Peyer's patch (tissue), 4 donors: ENCODE measurements around the gene GADD45G. TPM values are rescaled to one million over a fixed set of nuclear protein-coding genes. Genes with fewer than 3 reads are reported as not detected.
A peak's percentile ranks its signal among the peaks of the same experiment; 100 is the strongest.

Experiments used
- DNase-seq, 3 donors: peaks; one replicate each; pipeline ENCODE4 v3.0.0-alpha.2; 2017 to 2019
- H3K27ac ChIP-seq, 4 donors: fragments of 200-600 bp; sonication (generic); one replicate each; pipeline ENCODE4 v1.5.1; 2016 to 2019
- H3K27me3 ChIP-seq, 2 donors: fragments of 200-600 bp; sonication (generic); one replicate each; pipeline ENCODE4 v1.5.1; 2019
- H3K36me3 ChIP-seq, 3 donors: fragments of 200-600 bp; sonication (generic); one replicate each; pipeline ENCODE4 v1.5.1; 2016 to 2019
- H3K4me1 ChIP-seq, 4 donors: fragments of 200-600 bp; sonication (generic); one replicate each; pipeline ENCODE4 v1.5.1; 2016 to 2019
- H3K4me3 ChIP-seq, 4 donors: fragments of 200-600 bp; sonication (generic); 1 replicate in 3 of 4; 2 replicates in 1 of 4; pipeline ENCODE4 v1.5.1; 2016 to 2019; ENCODE audit warnings: mild to moderate bottlenecking in 1 of 4
- H3K9me3 ChIP-seq, 4 donors: fragments of 200-600 bp; sonication (generic); one replicate each; pipeline ENCODE4 v1.5.1; 2016 to 2019; ENCODE audit warnings: mild to moderate bottlenecking in 1 of 4
- CTCF ChIP-seq, 6 experiments: fragments of 450-650 bp in 4 of 6; fragments of 200-600 bp in 2 of 6; sonication (generic) in 1 of 6; IDR thresholded peaks; one replicate each; pipeline ENCODE4 v1.5.1; 2017 to 2019; ENCODE audit warnings: antibody characterized with exemption in 6 of 6, mild to moderate bottlenecking in 3 of 6, moderate library complexity in 1 of 6
- POLR2A ChIP-seq, 2 donors: fragments of 450-650 bp; IDR thresholded peaks; one replicate each; pipeline ENCODE4 v1.5.1; 2017; ENCODE audit warnings: antibody characterized with exemption in 2 of 2, mild to moderate bottlenecking in 2 of 2, moderate library complexity in 2 of 2
- total RNA-seq, 4 donors: library from RNA; depleted of rRNA; stranded (reverse); fragments of >200 nt; gene quantifications; one replicate each; pipeline ENCODE4 v1.1.0, GENCODE V29; 2016

GADD45G gene
- total RNA-seq, 4 donors from 2014 or later, result 8.7 to 37.1 (median 12.8) TPM

- H3K27ac ChIP-seq, result no peak overlapping the region
- H3K36me3 ChIP-seq, result no peaks in the 10 kb centered on the region
- H3K9me3 ChIP-seq, result no peaks in the 10 kb centered on the region
- peak in 1 of 3 donors; percentile 32 for DNase-seq
- H3K27me3 ChIP-seq, result no peaks in the 10 kb centered on the region
- no peak overlapping the region for H3K4me3 ChIP-seq
- TF ChIP-seq POLR2A (IDR thresholded peaks at IDR 0.05), result no peak
- no peak for TF ChIP-seq CTCF (IDR thresholded peaks at IDR 0.05)
- peaks cover 0 to 15% (median 2%) of the 10 kb centered on the region in 4 donors for H3K4me1 ChIP-seq
These were observed 50.5 kb downstream of the GADD45G start for GRCh38 chr9:89655056-89655989.

Other genes with a start within 250 kb of the GADD45G start
- gene SEMA4D, start 106.9 kb upstream of the GADD45G start, total RNA-seq, result 100 to 1,000 TPM in 1 of 4 donors, 10 to 100 TPM in 3; 24.3 to 124 (median 30.0) TPM